ENCODE results near the gene NDUFAF5.

DNA sequence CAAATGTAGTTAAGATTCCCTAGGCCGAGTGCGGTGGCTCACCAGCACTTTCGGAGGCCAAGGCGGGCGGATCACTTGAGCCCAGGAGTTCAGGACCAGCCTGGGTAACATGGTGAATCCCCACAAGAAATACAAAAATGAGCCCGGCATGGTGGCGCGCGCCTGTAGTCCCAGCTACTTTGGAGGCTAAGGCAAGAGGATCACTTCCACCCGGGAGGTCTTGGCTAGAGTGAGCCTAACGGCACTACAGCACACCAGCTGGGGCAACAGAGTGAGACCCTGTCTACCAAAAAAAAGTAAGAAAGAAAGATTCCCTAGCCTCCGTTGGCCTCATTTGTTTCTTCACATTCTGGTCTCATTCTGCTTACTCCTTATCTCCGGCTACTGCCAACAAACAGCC is 1.3 kb upstream of the NDUFAF5 start:
- TF ChIP-seq, protein P1, sequence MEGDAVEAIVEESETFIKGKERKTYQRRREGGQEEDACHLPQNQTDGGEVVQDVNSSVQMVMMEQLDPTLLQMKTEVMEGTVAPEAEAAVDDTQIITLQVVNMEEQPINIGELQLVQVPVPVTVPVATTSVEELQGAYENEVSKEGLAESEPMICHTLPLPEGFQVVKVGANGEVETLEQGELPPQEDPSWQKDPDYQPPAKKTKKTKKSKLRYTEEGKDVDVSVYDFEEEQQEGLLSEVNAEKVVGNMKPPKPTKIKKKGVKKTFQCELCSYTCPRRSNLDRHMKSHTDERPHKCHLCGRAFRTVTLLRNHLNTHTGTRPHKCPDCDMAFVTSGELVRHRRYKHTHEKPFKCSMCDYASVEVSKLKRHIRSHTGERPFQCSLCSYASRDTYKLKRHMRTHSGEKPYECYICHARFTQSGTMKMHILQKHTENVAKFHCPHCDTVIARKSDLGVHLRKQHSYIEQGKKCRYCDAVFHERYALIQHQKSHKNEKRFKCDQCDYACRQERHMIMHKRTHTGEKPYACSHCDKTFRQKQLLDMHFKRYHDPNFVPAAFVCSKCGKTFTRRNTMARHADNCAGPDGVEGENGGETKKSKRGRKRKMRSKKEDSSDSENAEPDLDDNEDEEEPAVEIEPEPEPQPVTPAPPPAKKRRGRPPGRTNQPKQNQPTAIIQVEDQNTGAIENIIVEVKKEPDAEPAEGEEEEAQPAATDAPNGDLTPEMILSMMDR (IDR thresholded peaks at IDR 0.05) = no peak
- no peak for TF ChIP-seq POLR2A (IDR thresholded peaks at IDR 0.05)
- no peak for TF ChIP-seq POLR2AphosphoS5 (IDR thresholded peaks at IDR 0.05)
